Parathyroid adenoma (tissue), 2 donors: Measurements from ENCODE around the gene GPR26.
"Not testable (repeated sequence)": the region's sequence is repeated elsewhere in the genome, so short reads cannot be mapped to it uniquely, and the experiment has no call there.

Experiments
- H2AFZ ChIP-seq: fragments of 300-600 bp; sonication (generic); one replicate; pipeline ENCODE4 v1.7.0; 2017; ENCODE audit warnings: antibody characterized with exemption, mild to moderate bottlenecking
- H3K27ac ChIP-seq: fragments of 300-600 bp; sonication (generic); one replicate; pipeline ENCODE4 v1.7.0; 2017
- H3K27me3 ChIP-seq: fragments of 300-600 bp; sonication (generic); one replicate; pipeline ENCODE4 v1.7.0; 2017; ENCODE audit warnings: low read length; ENCODE audit not compliant: control insufficient read depth, insufficient read depth
- H3K36me3 ChIP-seq: fragments of 300-600 bp; sonication (generic); one replicate; pipeline ENCODE4 v1.7.0; 2017; ENCODE audit warnings: low read length; ENCODE audit not compliant: control insufficient read depth, insufficient read depth
- H3K4me1 ChIP-seq: fragments of 300-600 bp; sonication (generic); one replicate; pipeline ENCODE4 v1.7.0; 2017; ENCODE audit warnings: control low read depth
- H3K4me2 ChIP-seq: fragments of 300-600 bp; sonication (generic); one replicate; pipeline ENCODE4 v1.7.0; 2017; ENCODE audit warnings: low read length
- H3K4me3 ChIP-seq: fragments of 300-600 bp; sonication (generic); one replicate; pipeline ENCODE4 v1.7.0; 2017; ENCODE audit warnings: low read depth, low read length
- H3K79me2 ChIP-seq: fragments of 300-600 bp; sonication (generic); one replicate; pipeline ENCODE4 v1.7.0; 2017; ENCODE audit warnings: control low read depth
- H3K9ac ChIP-seq: fragments of 300-600 bp; sonication (generic); one replicate; pipeline ENCODE4 v1.7.0; 2017; ENCODE audit warnings: mild to moderate bottlenecking
- H3K9me3 ChIP-seq: fragments of 300-600 bp; sonication (generic); one replicate; pipeline ENCODE4 v1.7.0; 2017; ENCODE audit warnings: low read length; ENCODE audit not compliant: control insufficient read depth
- CTCF ChIP-seq: fragments of 300-600 bp; sonication (generic); IDR thresholded peaks from one replicate; pipeline ENCODE4 v1.7.0; 2017; ENCODE audit warnings: antibody characterized with exemption, mild to moderate bottlenecking
- donor health status: primary hyperparathyroidism.

GPR26 gene

DNA sequence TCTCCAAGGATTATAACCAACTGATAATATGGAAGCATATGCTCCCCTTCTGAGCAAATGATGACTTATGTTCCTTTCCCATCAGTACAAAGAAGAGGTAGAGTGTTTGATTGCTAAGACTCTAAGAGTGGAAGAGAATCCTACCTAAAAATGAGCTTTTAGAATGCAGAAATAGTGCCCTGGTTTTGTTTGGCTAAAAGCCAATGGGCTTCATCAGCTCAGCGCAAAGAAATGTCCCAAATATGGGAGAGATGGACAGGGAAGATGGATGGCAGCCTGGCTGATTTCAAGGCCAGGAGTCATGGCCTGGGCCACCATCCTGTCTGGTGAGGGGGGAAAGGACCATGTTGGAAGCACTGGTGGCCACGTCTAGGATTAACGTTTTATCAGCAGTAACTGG, 60.2 kb downstream of the GPR26 start:
- Histone ChIP-seq H3K4me1 (no peaks in the 10 kb centered on the region), H2AFZ (no peak overlapping the region), H3K27ac (no peak overlapping the region), H3K9me3 (no peaks in the 10 kb centered on the region), H3K79me2 (no peaks in the 10 kb centered on the region), H3K4me2 (no peak overlapping the region), H3K4me3 (no peak overlapping the region), H3K36me3 (no peaks in the 10 kb centered on the region), H3K27me3 (no peaks in the 10 kb centered on the region), H3K9ac (no peak overlapping the region)
- no peak for TF ChIP-seq CTCF

- Histone ChIP-seq H3K27me3 (no peaks in the 10 kb centered on the region), H3K27ac (no peak overlapping the region), H3K4me3 (no peak overlapping the region), H3K9me3 (no peaks in the 10 kb centered on the region), H3K9ac (no peak overlapping the region), H3K36me3 (no peaks in the 10 kb centered on the region), H3K4me2 (no peak overlapping the region), H3K79me2 (no peaks in the 10 kb centered on the region), H3K4me1 (no peaks in the 10 kb centered on the region), H2AFZ (no peak overlapping the region)
- no peak for TF ChIP-seq CTCF
Observed at GRCh38 chr10:123726836-123727235, 60.7 kb downstream of the GPR26 start.

DNA sequence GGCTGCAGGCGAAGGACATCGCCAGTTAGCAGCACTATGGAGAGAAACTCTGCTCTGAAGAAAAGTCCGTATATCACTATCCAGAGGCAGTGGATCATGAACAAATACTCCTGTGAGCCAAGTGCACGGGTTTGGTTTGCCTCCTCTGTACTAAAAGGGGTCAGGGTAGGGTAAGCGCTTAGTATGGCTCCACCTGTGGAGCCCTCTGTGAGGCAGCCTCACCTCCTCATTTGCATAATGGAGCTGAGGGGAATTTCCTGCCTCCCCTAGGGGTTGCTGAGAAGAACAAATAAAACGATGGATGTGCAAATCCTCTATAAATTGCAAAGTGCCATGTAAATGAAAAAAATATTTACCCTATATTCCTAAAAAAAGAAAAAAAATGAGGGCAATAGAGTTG, 63.4 kb downstream of the GPR26 start:
- H3K9me3 ChIP-seq = no peaks in the 10 kb centered on the region
- TF ChIP-seq CTCF = no peak
- no peaks in the 10 kb centered on the region for H3K36me3 ChIP-seq
- H3K4me3 ChIP-seq = no peak overlapping the region
- no peak overlapping the region for H3K9ac ChIP-seq
- H3K4me1 ChIP-seq = no peaks in the 10 kb centered on the region
- H3K27ac ChIP-seq = no peak overlapping the region
- no peaks in the 10 kb centered on the region for H3K27me3 ChIP-seq
- no peak overlapping the region for H2AFZ ChIP-seq
- H3K4me2 ChIP-seq = no peak overlapping the region
- no peaks in the 10 kb centered on the region for H3K79me2 ChIP-seq

GRCh38 chr10:123736917-123737316, 70.8 kb downstream of the GPR26 start:
- not testable (repeated sequence) for H3K4me3 ChIP-seq, H3K9me3 ChIP-seq, H3K4me2 ChIP-seq, H3K27me3 ChIP-seq, H2AFZ ChIP-seq, H3K9ac ChIP-seq, H3K27ac ChIP-seq, H3K79me2 ChIP-seq, H3K4me1 ChIP-seq, H3K36me3 ChIP-seq

DNA sequence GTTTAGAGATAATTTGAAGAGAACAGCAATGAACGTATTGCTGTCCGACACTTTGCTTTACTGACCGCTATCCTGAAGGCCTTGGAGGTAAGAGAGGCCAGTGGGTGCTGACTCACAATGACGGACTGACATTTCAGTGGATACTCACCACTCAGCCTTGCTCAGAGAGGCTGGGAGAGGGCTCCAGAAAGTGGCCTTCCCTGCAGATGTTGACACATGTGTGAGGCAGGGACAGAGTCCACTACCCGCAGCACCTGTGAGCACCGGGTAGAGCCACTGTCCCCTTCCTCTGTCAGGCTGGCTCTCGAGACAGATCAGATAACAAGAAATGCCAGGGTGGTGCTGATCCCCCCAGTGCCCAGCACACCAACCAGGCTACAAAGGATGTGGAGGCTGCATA, 75.0 kb downstream of the GPR26 start:
- Histone ChIP-seq H3K27me3 (no peaks in the 10 kb centered on the region), H3K79me2 (no peaks in the 10 kb centered on the region), H3K4me3 (no peak overlapping the region), H3K36me3 (no peaks in the 10 kb centered on the region), H3K27ac (no peak overlapping the region), H3K9me3 (no peaks in the 10 kb centered on the region), H3K4me1 (no peaks in the 10 kb centered on the region), H2AFZ (no peak overlapping the region), H3K9ac (no peak overlapping the region), H3K4me2 (no peak overlapping the region)
- TF ChIP-seq CTCF = no peak
